Mesothelial cell of epicardium (in vitro differentiated cells): ENCODE data around the gene NFATC2. TPM values are rescaled to one million over a fixed set of nuclear protein-coding genes. Genes with fewer than 3 reads are reported as not detected.
A peak's percentile ranks its signal among the peaks of the same experiment; 100 is the strongest.

Source experiments
- DNase-seq, 2 experiments: peaks; one replicate each; pipeline ENCODE4 v3.0.0; 2021; ENCODE audit warnings: low spot score in 2 of 2; ENCODE audit not compliant: unreplicated experiment in 2 of 2
- H3K27ac Mint-ChIP-seq: 2 replicates; pipeline ENCODE4 v1.8.0; 2021; ENCODE audit warnings: mixed read lengths
- H3K27me3 Mint-ChIP-seq: 2 replicates; pipeline ENCODE4 v1.8.0; 2021; ENCODE audit warnings: low read depth, mixed read lengths
- H3K36me3 Mint-ChIP-seq: 2 replicates; pipeline ENCODE4 v1.8.0; 2021; ENCODE audit warnings: mixed read lengths
- H3K4me1 Mint-ChIP-seq: 2 replicates; pipeline ENCODE4 v1.8.0; 2021; ENCODE audit warnings: mixed read lengths
- H3K4me3 Mint-ChIP-seq: 2 replicates; pipeline ENCODE4 v1.8.0; 2021; ENCODE audit warnings: mild to moderate bottlenecking, moderate library complexity, mixed read lengths
- H3K9me3 Mint-ChIP-seq: 2 replicates; pipeline ENCODE4 v1.8.0; 2021; ENCODE audit warnings: mixed read lengths
- total RNA-seq: library from RNA; stranded (reverse); gene quantifications from 3 replicates; pipeline ENCODE4 v1.2.1, GENCODE V29; 2021
- TF ChIP-seq, protein P1 (sequence below): fragments of 200-600 bp; sonication (generic); IDR thresholded peaks from one replicate; pipeline ENCODE4 v1.5.0; 2021; ENCODE audit warnings: antibody characterized with exemption; ENCODE audit not compliant: unreplicated experiment

NFATC2 gene
- total RNA-seq, 1 donor from 2014 or later = 14.0 TPM

DNA sequence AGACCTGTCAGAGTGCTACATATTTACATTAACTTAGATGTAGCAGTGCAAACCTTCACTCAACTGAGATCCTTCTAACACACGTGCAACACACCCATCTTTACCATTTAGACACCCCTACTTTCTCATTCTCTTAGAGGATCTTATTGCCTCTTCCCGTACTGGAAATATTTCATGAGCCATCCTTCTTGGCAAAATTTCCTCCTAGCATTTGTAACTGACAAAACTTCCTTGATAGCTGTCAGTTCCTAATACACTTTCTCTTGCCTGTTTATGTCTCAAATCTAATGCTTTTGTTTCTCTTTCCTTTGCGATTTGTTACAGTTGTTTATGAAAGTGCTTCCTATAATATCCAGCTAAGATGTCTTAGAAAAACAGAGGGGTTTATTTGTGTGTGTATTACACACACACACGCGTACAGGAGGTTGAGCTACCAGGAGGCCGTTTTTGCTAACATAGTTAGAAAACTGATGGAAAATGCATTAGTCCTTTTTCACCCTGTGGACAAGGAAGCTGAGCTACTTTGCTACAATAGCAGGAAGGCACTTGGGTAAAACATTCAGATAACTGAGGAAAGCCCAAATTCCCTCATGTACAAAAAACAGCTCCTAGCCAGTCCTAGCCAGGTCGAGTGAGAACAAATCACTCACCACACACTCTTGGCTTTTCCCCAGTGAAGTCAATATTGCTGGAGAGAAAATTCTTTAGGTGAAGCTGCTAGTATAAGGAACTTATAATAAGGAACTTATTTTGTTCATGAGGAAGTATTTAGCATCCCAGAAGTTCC is 153.6 kb downstream of the NFATC2 start:
- Mint-ChIP-seq H3K27ac (no peak overlapping the region), H3K27me3 (no peaks in the 10 kb centered on the region), H3K9me3 (no peaks in the 10 kb centered on the region), H3K4me3 (no peak overlapping the region), H3K4me1 (peaks cover 10% of the 10 kb centered on the region), H3K36me3 (peaks cover 2% of the 10 kb centered on the region)
- no peak for DNase-seq
- TF ChIP-seq, protein P1, sequence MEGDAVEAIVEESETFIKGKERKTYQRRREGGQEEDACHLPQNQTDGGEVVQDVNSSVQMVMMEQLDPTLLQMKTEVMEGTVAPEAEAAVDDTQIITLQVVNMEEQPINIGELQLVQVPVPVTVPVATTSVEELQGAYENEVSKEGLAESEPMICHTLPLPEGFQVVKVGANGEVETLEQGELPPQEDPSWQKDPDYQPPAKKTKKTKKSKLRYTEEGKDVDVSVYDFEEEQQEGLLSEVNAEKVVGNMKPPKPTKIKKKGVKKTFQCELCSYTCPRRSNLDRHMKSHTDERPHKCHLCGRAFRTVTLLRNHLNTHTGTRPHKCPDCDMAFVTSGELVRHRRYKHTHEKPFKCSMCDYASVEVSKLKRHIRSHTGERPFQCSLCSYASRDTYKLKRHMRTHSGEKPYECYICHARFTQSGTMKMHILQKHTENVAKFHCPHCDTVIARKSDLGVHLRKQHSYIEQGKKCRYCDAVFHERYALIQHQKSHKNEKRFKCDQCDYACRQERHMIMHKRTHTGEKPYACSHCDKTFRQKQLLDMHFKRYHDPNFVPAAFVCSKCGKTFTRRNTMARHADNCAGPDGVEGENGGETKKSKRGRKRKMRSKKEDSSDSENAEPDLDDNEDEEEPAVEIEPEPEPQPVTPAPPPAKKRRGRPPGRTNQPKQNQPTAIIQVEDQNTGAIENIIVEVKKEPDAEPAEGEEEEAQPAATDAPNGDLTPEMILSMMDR = no peak

DNA sequence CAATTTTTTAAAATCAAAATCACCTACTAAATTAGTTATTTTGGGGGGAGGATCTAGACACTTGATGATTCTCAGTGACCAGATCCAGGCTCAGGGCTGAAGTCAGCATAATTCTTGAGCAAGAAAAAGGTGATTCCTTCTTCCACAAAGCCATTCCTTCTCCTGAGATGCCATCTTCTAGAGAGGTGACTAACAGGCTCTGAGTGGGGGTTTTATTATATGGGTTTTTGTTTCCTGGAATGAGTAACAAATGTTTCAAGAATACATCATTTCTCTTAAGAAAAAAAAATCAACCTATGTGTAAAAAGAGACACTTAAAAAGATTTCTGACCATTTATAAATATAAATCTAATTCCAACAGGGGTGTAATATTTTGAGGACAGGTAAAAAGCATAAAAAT is 154.3 kb downstream of the NFATC2 start:
- H3K4me3 Mint-ChIP-seq = no peak overlapping the region
- peaks cover 2% of the 10 kb centered on the region for H3K36me3 Mint-ChIP-seq
- no peaks in the 10 kb centered on the region for H3K9me3 Mint-ChIP-seq
- H3K4me1 Mint-ChIP-seq = peaks cover 11% of the 10 kb centered on the region
- TF ChIP-seq, protein P1 = no peak
- no peaks in the 10 kb centered on the region for H3K27me3 Mint-ChIP-seq
- H3K27ac Mint-ChIP-seq = no peak overlapping the region
- DNase-seq = no peak

DNA sequence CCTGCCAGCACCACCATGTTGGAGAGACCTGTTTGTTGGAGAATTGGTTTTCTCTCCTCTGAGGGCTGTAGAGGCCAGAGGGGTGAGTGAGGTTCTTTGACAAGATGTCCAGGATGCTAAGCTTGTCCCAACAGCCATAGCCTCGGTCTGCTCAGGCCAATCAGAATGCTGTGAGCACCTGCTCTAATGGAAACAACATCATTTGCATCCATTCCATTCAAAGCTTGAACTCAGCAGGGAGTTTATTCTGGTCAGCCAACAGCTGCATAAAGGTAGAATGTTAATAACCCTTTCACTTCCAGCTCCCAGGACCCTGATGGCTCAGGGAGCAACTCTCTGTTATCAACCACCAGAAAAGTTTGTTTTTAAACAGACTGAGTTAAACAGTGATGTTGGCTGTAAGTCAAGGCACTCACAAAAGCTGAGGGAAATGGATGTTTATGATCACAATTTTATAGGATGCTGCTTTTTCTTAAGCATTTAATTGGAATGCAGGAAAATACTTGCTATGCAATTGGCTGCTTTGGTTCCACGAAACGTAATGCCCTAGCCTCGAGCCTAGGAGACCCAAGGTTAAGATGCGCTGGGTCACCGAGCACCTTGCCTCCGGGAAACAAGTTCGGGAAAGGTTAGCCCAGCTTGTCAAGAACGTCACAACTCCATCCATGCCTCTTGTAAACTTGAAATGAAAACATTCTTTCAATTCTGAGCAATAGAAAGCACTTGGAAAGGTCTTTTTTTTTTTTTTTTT is 155.2 kb downstream of the NFATC2 start:
- no peak overlapping the region for H3K4me3 Mint-ChIP-seq

DNA sequence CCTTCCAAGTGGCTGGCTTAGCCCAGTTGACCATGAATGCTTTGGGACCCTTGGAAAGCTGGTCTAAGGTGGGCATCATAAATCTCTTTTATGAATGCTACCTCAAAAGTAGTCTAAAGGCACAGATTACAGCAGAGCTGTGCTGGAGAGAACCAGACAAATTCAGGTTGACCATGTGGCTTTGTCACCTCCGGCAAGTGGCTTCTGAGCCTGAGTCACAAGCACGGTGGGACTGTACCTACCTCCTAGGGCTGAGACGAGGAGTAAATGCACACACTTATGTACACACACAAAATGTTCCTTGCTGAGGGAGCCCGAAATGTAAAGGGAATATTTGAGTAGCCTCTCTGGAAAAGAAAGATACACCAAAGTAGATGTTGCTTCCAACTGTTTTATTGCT is 155.9 kb downstream of the NFATC2 start:
- Mint-ChIP-seq H3K4me3 (no peak overlapping the region), H3K36me3 (no peaks in the 10 kb centered on the region), H3K4me1 (peaks cover 15% of the 10 kb centered on the region), H3K27ac (no peak overlapping the region), H3K27me3 (no peaks in the 10 kb centered on the region), H3K9me3 (no peaks in the 10 kb centered on the region)
- TF ChIP-seq, protein P1 = no peak
- no peak for DNase-seq

More for the DNA sequence above, 155.2 kb downstream of the NFATC2 start:
- Mint-ChIP-seq H3K9me3 (no peaks in the 10 kb centered on the region), H3K27me3 (no peaks in the 10 kb centered on the region), H3K27ac (no peak overlapping the region), H3K36me3 (peaks cover 2% of the 10 kb centered on the region), H3K4me1 (peaks cover 15% of the 10 kb centered on the region)
- TF ChIP-seq, protein P1 = no peak
- no peak for DNase-seq

DNA sequence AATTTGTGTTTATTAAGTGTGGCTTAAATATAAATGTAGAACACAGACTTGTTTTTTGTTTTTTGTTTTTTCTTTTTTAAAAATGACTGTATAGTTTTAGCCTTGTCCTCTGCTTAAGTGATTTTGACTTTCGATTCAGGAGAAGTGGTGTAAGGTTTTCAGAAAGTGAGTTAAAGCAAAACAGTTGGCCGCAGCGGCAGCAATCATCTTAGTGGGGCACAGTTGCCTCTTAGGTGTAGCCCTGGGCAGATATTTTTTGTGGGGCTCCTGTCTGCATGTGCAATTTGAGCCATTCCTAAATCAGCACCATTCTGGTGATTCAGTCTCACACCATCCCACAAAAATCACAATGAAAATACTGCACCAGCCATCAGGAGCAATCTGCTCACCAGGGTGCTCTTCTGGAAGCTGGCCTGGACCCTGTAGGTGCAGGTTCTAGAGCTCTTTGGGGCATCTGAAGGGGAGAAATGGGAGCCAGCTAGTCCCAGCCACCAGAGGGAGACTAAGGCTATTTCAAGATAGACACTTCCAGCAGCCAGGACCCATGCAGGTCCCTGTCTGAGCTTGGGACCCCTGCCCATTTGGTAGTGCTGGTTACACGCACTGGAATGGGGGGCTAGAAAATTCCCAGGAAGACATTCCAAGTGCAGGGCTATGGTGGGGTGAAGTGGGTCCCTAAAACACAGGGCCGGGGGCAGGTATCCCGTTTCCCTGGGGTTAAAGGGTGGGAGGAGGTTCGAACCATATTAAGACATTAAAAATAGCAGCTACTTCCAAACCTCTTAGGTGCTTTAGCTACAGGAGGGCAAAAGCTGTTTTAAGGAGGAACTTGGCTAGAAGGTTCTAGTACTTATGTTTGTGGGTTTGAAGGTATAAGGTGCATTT is 156.6 kb downstream of the NFATC2 start:
- no peak for DNase-seq
- TF ChIP-seq, protein P1 = peak; percentile 38
- Mint-ChIP-seq H3K36me3 (no peaks in the 10 kb centered on the region), H3K27ac (no peak overlapping the region), H3K9me3 (no peaks in the 10 kb centered on the region), H3K27me3 (no peaks in the 10 kb centered on the region), H3K4me3 (no peak overlapping the region), H3K4me1 (peaks cover 15% of the 10 kb centered on the region)
